HEK293 (cell line): ENCODE measurements around the gene COL13A1.

ENCODE experiments used
- CTCF ChIA-PET: fragments of 350-600 bp; formaldehyde crosslinking; extraction: SDS; loops from one replicate; lab custom pipeline; 2021; ENCODE audit warnings: antibody characterized with exemption; lab: Yijun Ruan, JAX
- POLR2A ChIA-PET: fragments of 300-600 bp; formaldehyde crosslinking; extraction: SDS; loops from one replicate; lab custom pipeline; 2020; ENCODE audit warnings: antibody characterized with exemption, inconsistent platforms; lab: Yijun Ruan, JAX
- H3K27ac ChIP-seq: fragments of 200-500 bp; sonication (Bioruptor generic); 2 replicates; pipeline ENCODE4 v1.5.1; 2014; ENCODE audit warnings: low read depth, low read length, control low read depth, inconsistent platforms; ENCODE audit errors: extremely low read depth
- H3K36me3 ChIP-seq, 2 experiments: fragments of 200-500 bp in 1 of 2; sonication (Bioruptor generic) in 1 of 2; 1 replicate in 1 of 2; 2 replicates in 1 of 2; pipeline ENCODE4 v1.5.1; 2014 to 2017; ENCODE audit warnings: inconsistent platforms in 2 of 2, low read length in 2 of 2; ENCODE audit not compliant: control insufficient read depth in 2 of 2, insufficient read depth in 1 of 2
- H3K4me1 ChIP-seq: fragments of 200-500 bp; sonication (Bioruptor generic); 2 replicates; pipeline ENCODE4 v1.5.1; 2014; ENCODE audit warnings: mild to moderate bottlenecking, low read length, inconsistent platforms; ENCODE audit not compliant: control insufficient read depth, insufficient read depth
- H3K4me3 ChIP-seq: 2 replicates; pipeline ENCODE4 v1.5.1; 2011; ENCODE audit warnings: low read depth, mild to moderate bottlenecking, control low read depth, low read length, moderate library complexity
- H3K9me3 ChIP-seq: fragments of 200-500 bp; sonication (Bioruptor generic); 2 replicates; pipeline ENCODE4 v1.5.1; 2014; ENCODE audit warnings: low read depth, low read length, inconsistent platforms; ENCODE audit not compliant: control insufficient read depth, insufficient read depth
- GLI2 ChIP-seq: fragments of 450-650 bp; formaldehyde crosslinking; IDR thresholded peaks from 2 replicates; pipeline ENCODE4; 2017; ENCODE audit warnings: missing biosample characterization, missing genetic modification characterization, low read depth, borderline replicate concordance
- GLIS1 ChIP-seq: fragments of 450-650 bp; formaldehyde crosslinking; IDR thresholded peaks from 2 replicates; pipeline ENCODE4 v1.5.1; 2016; ENCODE audit warnings: missing biosample characterization, missing genetic modification characterization
- HIC1 ChIP-seq: fragments of 450-650 bp; formaldehyde crosslinking; IDR thresholded peaks from 2 replicates; pipeline ENCODE4 v1.5.1; 2016; ENCODE audit warnings: missing biosample characterization, missing genetic modification characterization
- IKZF3 ChIP-seq: fragments of 450-650 bp; IDR thresholded peaks from 2 replicates; pipeline ENCODE4 v1.5.0; 2018; ENCODE audit warnings: missing biosample characterization, mild to moderate bottlenecking, missing genetic modification characterization, moderate library complexity
- KLF17 ChIP-seq: fragments of 450-650 bp; formaldehyde crosslinking; IDR thresholded peaks from 2 replicates; pipeline ENCODE4 v1.5.1; 2016; ENCODE audit warnings: missing biosample characterization, missing genetic modification characterization
- PRDM2 ChIP-seq: fragments of 450-650 bp; formaldehyde crosslinking; IDR thresholded peaks from 2 replicates; pipeline ENCODE4 v1.5.1; 2016; ENCODE audit warnings: missing biosample characterization, missing genetic modification characterization, borderline replicate concordance
- REST ChIP-seq: fragments of 450-650 bp; formaldehyde crosslinking; IDR thresholded peaks from 2 replicates; pipeline ENCODE4 v1.5.1; 2016; ENCODE audit warnings: missing biosample characterization, missing genetic modification characterization
- SP7 ChIP-seq: fragments of 450-650 bp; formaldehyde crosslinking; IDR thresholded peaks from 2 replicates; pipeline ENCODE4 v1.5.1; 2016; ENCODE audit warnings: missing biosample characterization, missing genetic modification characterization
- ZNF133 ChIP-seq: fragments of 450-650 bp; formaldehyde crosslinking; IDR thresholded peaks from 2 replicates; pipeline ENCODE4 v1.5.1; 2016; ENCODE audit warnings: missing biosample characterization, missing genetic modification characterization
- ZNF239 ChIP-seq: fragments of 450-650 bp; formaldehyde crosslinking; IDR thresholded peaks from 2 replicates; pipeline ENCODE4 v1.5.1; 2016; ENCODE audit warnings: missing biosample characterization, missing genetic modification characterization
- ZNF24 ChIP-seq: fragments of 450-650 bp; formaldehyde crosslinking; IDR thresholded peaks from 2 replicates; pipeline ENCODE4 v1.5.1; 2016; ENCODE audit warnings: missing biosample characterization, missing genetic modification characterization
- ZNF350 ChIP-seq: fragments of 450-650 bp; formaldehyde crosslinking; IDR thresholded peaks from 2 replicates; pipeline ENCODE4 v1.5.0; 2017; ENCODE audit warnings: missing biosample characterization, mild to moderate bottlenecking, missing genetic modification characterization
- ZNF354C ChIP-seq: fragments of 450-650 bp; formaldehyde crosslinking; IDR thresholded peaks from 2 replicates; pipeline ENCODE4 v1.5.1; 2016; ENCODE audit warnings: missing biosample characterization, missing genetic modification characterization, low read depth, borderline replicate concordance
- ZNF362 ChIP-seq: fragments of 450-650 bp; formaldehyde crosslinking; IDR thresholded peaks from 2 replicates; pipeline ENCODE4 v1.5.1; 2016; ENCODE audit warnings: missing biosample characterization, missing genetic modification characterization
- ZNF621 ChIP-seq: fragments of 450-650 bp; formaldehyde crosslinking; IDR thresholded peaks from 2 replicates; pipeline ENCODE4 v1.5.1; 2017; ENCODE audit warnings: missing biosample characterization, missing genetic modification characterization
- ZNF664 ChIP-seq: fragments of 450-650 bp; formaldehyde crosslinking; IDR thresholded peaks from 2 replicates; pipeline ENCODE4 v1.5.1; 2016; ENCODE audit warnings: missing biosample characterization, missing genetic modification characterization
- ZNF692 ChIP-seq: fragments of 450-650 bp; formaldehyde crosslinking; IDR thresholded peaks from 2 replicates; pipeline ENCODE4 v1.5.1; 2016; ENCODE audit warnings: missing biosample characterization, missing genetic modification characterization
- ZSCAN30 ChIP-seq: fragments of 450-650 bp; IDR thresholded peaks from 2 replicates; pipeline ENCODE4 v1.5.1; 2018; ENCODE audit warnings: missing biosample characterization, mild to moderate bottlenecking, missing genetic modification characterization, moderate library complexity
- ZXDB ChIP-seq: fragments of 450-650 bp; formaldehyde crosslinking; IDR thresholded peaks from 2 replicates; pipeline ENCODE4 v1.5.1; 2016; ENCODE audit warnings: missing biosample characterization, missing genetic modification characterization

Gene COL13A1

GRCh38 chr10:69861251-69862240 is 59.8 kb downstream of the COL13A1 start (continued):
- TF ChIP-seq HIC1 (tag by site-specific recombination) = no peak
- no peak for TF ChIP-seq ZSCAN30 (tag by site-specific recombination)
- TF ChIP-seq ZNF362 (tag by site-specific recombination) = no peak
- TF ChIP-seq ZNF133 (tag by site-specific recombination) = no peak
- TF ChIP-seq SP7 (tag by site-specific recombination) = peak; percentile 65; the same call in 1 of the 2 replicates
- TF ChIP-seq IKZF3 = no peak
- no peak for TF ChIP-seq PRDM2
- no peak for TF ChIP-seq GLIS1 (tag by site-specific recombination)
- no peak for TF ChIP-seq ZNF354C (tag by site-specific recombination)
- TF ChIP-seq KLF17 (tag by site-specific recombination) = 0 out of 2 replicates have a peak, but pooled peaks have one; percentile 29

GRCh38 chr10:69862882-69863530 is 61.3 kb downstream of the COL13A1 start:
- ChIA-PET POLR2A (no interaction called here), CTCF (interaction anchor here (0.9 to 1.0 kb wide), 2 partner anchors 13 to 74 kb away, joined by 3 to 4 read pairs; no protein-coding TSS in a partner anchor)
- H3K4me1 ChIP-seq = no peaks in the 10 kb centered on the region
- no peak overlapping the region for H3K4me3 ChIP-seq
- H3K27ac ChIP-seq = no peak overlapping the region
- no peaks in the 10 kb centered on the region for H3K36me3 ChIP-seq
- H3K9me3 ChIP-seq = no peaks in the 10 kb centered on the region
- TF ChIP-seq GLI2 (tag by site-specific recombination) (no peak), ZNF350 (tag by site-specific recombination) (no peak), ZNF664 (tag by site-specific recombination) (no peak), ZNF692 (tag by site-specific recombination) (no peak), ZXDB (tag by site-specific recombination) (no peak), ZNF239 (tag by site-specific recombination) (no peak), REST (tag by site-specific recombination) (no peak), ZNF24 (tag by site-specific recombination) (no peak), ZNF621 (tag by site-specific recombination) (no peak)
